ENCODE results near the gene NCOR1. TPM values are rescaled to one million over a fixed set of nuclear protein-coding genes. Genes with fewer than 3 reads are reported as not detected.

Gene NCOR1
- polyA plus RNA-seq, 2 of the 4 experiments (the other 2 are of a cell fraction), result 65.5 to 190 TPM

GRCh38 chr17:16107165-16107770 lies 108.1 kb downstream of the NCOR1 start:
- no peak for TF ChIP-seq ZFP36 (IDR thresholded peaks at IDR 0.05; ENCODE audit: borderline replicate concordance, partially characterized antibody)
- no peak for TF ChIP-seq CBX8 (IDR thresholded peaks at IDR 0.05)
- no peak for TF ChIP-seq EHMT2 (IDR thresholded peaks at IDR 0.05; ENCODE audit: low read depth)
- TF ChIP-seq RNF2 (IDR thresholded peaks at IDR 0.05; ENCODE audit: borderline replicate concordance, low read depth), result no peak
- TF ChIP-seq USF2 (IDR thresholded peaks at IDR 0.05), result no peak
- TF ChIP-seq MAZ (IDR thresholded peaks at IDR 0.05; ENCODE audit: borderline replicate concordance, low read depth, low read length), result no peak
- no peak for TF ChIP-seq JUNB (IDR thresholded peaks at IDR 0.05)
- TF ChIP-seq MAFK (IDR thresholded peaks at IDR 0.05; ENCODE audit: partially characterized antibody), result no peak
- TF ChIP-seq EHF (CRISPR knock-in tag; IDR thresholded peaks at IDR 0.05), result no peak
- TF ChIP-seq NFE2L2 (conservative IDR thresholded peaks at IDR 0.05; ENCODE audit: low read length), result no peak
- no peak for TF ChIP-seq ZNF302 (CRISPR knock-in tag; IDR thresholded peaks at IDR 0.05)
- TF ChIP-seq KDM5A (IDR thresholded peaks at IDR 0.05), result no peak
- no peak for TF ChIP-seq ESRRA (IDR thresholded peaks at IDR 0.05; ENCODE audit: borderline replicate concordance, low read length)
- TF ChIP-seq, protein P1, sequence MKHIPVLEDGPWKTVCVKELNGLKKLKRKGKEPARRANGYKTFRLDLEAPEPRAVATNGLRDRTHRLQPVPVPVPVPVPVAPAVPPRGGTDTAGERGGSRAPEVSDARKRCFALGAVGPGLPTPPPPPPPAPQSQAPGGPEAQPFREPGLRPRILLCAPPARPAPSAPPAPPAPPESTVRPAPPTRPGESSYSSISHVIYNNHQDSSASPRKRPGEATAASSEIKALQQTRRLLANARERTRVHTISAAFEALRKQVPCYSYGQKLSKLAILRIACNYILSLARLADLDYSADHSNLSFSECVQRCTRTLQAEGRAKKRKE (CRISPR knock-in tag; IDR thresholded peaks at IDR 0.05; ENCODE audit: low read depth), result no peak
- TF ChIP-seq REST (IDR thresholded peaks at IDR 0.05), result no peak
- H3K27ac ChIP-seq, result no peak overlapping the region
- ChIA-PET POLR2A (no interaction called here), CTCF (interaction anchor here (1.6 kb wide), 1 partner anchor 12 kb away, joined by 3 read pairs; no protein-coding TSS in a partner anchor)
- H3K4me3 ChIP-seq, result no peak overlapping the region
- FAIRE-seq (no peak), DNase-seq (ENCODE audit: low read depth in 1 of 2, low spot score in 1 of 2) (no peak), ATAC-seq (no peak)
- no peaks in the 10 kb centered on the region for H3K9me3 ChIP-seq
- H3K4me2 ChIP-seq, result no peak overlapping the region
- whole genome bisulfite sequencing (ENCODE audit: missing lambda C conversion rate), result 93% methylated on average over 8 of the region's 8 CpGs
- H3K4me1 ChIP-seq, result peaks cover 5% of the 10 kb centered on the region; the same call in 1 of the 3 replicates

GRCh38 chr17:16106161-16106891 lies 109.0 kb downstream of the NCOR1 start:
- peak; percentile 39 for FAIRE-seq
- no peak overlapping the region for H3K27ac ChIP-seq
- ChIA-PET CTCF (interaction anchor here (1.2 to 1.6 kb wide), 2 partner anchors 13 to 14 kb away, joined by 3 read pairs; no protein-coding TSS in a partner anchor), POLR2A (no interaction called here)
- no peak for DNase-seq (ENCODE audit: low read depth in 1 of 2, low spot score in 1 of 2)
- no peaks in the 10 kb centered on the region for H3K9me3 ChIP-seq
- ATAC-seq, result no peak
- no peak overlapping the region for H3K4me3 ChIP-seq
- WGBS (ENCODE audit: missing lambda C conversion rate), result 98% methylated on average over 1 of the region's 1 CpG
- H3K4me2 ChIP-seq, result no peak overlapping the region
- TF ChIP-seq HOXB5 (CRISPR knock-in tag; IDR thresholded peaks at IDR 0.05), result no peak
- TF ChIP-seq GATA3 (IDR thresholded peaks at IDR 0.05; ENCODE audit: borderline replicate concordance), result no peak
- no peak for TF ChIP-seq EHF (CRISPR knock-in tag; IDR thresholded peaks at IDR 0.05)
- no peak for TF ChIP-seq ZSCAN20 (CRISPR knock-in tag; IDR thresholded peaks at IDR 0.05)
- no peak for TF ChIP-seq CHD2 (IDR thresholded peaks at IDR 0.05; ENCODE audit: low read length, partially characterized antibody)
- no peak for TF ChIP-seq FOSL2 (IDR thresholded peaks at IDR 0.05)
- TF ChIP-seq FOSL2 (CRISPR knock-in tag; IDR thresholded peaks at IDR 0.05), result no peak
- no peak for TF ChIP-seq HOXA7 (CRISPR knock-in tag; IDR thresholded peaks at IDR 0.05)
- no peak for TF ChIP-seq ZC3H11A (IDR thresholded peaks at IDR 0.05)
- TF ChIP-seq TP53 (CRISPR knock-in tag; IDR thresholded peaks at IDR 0.05), result no peak
- TF ChIP-seq MYC (IDR thresholded peaks at IDR 0.05; ENCODE audit: borderline replicate concordance, low read length), result no peak
- H3K4me1 ChIP-seq, result peaks cover 5% of the 10 kb centered on the region; the same call in 1 of the 3 replicates
